Adrenal gland (tissue), 12 donors: ENCODE data around the gene MAL. TPM values are rescaled to one million over a fixed set of nuclear protein-coding genes. Genes with fewer than 3 reads are reported as not detected.

ENCODE experiments used
- DNase-seq, 7 donors: peaks; one replicate each; pipeline ENCODE4 v3.0.0-alpha.2; 2019 to 2020
- H3K27ac ChIP-seq, 5 donors: fragments of 200-600 bp; sonication (generic) in 4 of 5; 1 replicate in 3 of 5; 2 replicates in 2 of 5; pipeline versions ENCODE4 v1.5.1 to v1.8.0; 2016 to 2020; ENCODE audit warnings: mild to moderate bottlenecking in 1 of 5
- H3K27me3 ChIP-seq: fragments of 200-600 bp; 2 replicates; pipeline ENCODE4 v1.8.0; 2021
- H3K36me3 ChIP-seq, 2 donors: fragments of 200-600 bp; replicated peaks in 1 of 2; 1 replicate in 1 of 2; 2 replicates in 1 of 2; pipeline versions ENCODE4 v1.5.1 to v1.8.0; 2018 to 2022
- H3K4me1 ChIP-seq, 2 donors: fragments of 200-600 bp; replicated peaks in 1 of 2; 1 replicate in 1 of 2; 2 replicates in 1 of 2; pipeline versions ENCODE4 v1.5.1 to v1.8.0; 2018 to 2021
- H3K4me3 ChIP-seq, 4 donors: fragments of 200-600 bp; sonication (generic) in 3 of 4; one replicate each; pipeline ENCODE4 v1.5.1; 2016 to 2018
- H3K9me3 ChIP-seq, 3 donors: fragments of 200-600 bp; sonication (generic) in 1 of 3; replicated peaks in 1 of 3; 1 replicate in 2 of 3; 2 replicates in 1 of 3; pipeline versions ENCODE4 v1.5.1 to v1.8.0; 2016 to 2021
- POLR2A ChIP-seq, 2 donors: fragments of 450-650 bp; IDR thresholded peaks; one replicate each; pipeline ENCODE4 v1.6.1; 2017; ENCODE audit warnings: antibody characterized with exemption in 2 of 2, mild to moderate bottlenecking in 2 of 2, moderate library complexity in 1 of 2
- WGBS, 4 donors: extraction: QIAGEN DNeasy Blood & Tissue Kit in 2 of 4; methylation state at CpG; one replicate each; pipeline versions ENCODE4 v1.1.5 to v1.1.7; 2013 to 2017; 5-methylcytosine and 5-hydroxymethylcytosine counted together
- intact Hi-C, 2 donors: fragments of 100-400 bp; cut with DNase I; formaldehyde crosslinking; loops; one replicate each; pipeline versions ENCODE4 v1.14.1 to v1.15.0; 2022 to 2023
- polyA plus RNA-seq, 3 donors: library from polyadenylated mRNA; stranded (reverse); fragments of 200-250 nt in 2 of 3; fragments of 350-450 nt in 1 of 3; fragmentation: Illumina TruSeq in 1 of 3; extraction: RNeasy Lipid Tissue Mini Kit (QIAGEN cat#74804) in 1 of 3; gene quantifications; one replicate each; pipeline ENCODE4 v1.2.3, GENCODE V29; 2013 to 2014
- total RNA-seq, 9 donors: library from RNA; depleted of rRNA in 4 of 9; stranded (reverse); fragments of >200 nt in 4 of 9; fragments of 120-200 nt in 1 of 9; fragmentation: NEBNext Ultra II Directional in 1 of 9; extraction: Animal tissue kit (Norgen Biotek cat#: 25700) in 1 of 9; gene quantifications; one replicate each; pipeline versions ENCODE4 v1.1.0 to v1.2.4, GENCODE V29; 2013 to 2023
- TF ChIP-seq, protein P1 (sequence below), 6 experiments: fragments of 450-650 bp in 4 of 6; fragments of 200-600 bp in 2 of 6; sonication (generic) in 1 of 6; IDR thresholded peaks; 1 replicate in 5 of 6; 2 replicates in 1 of 6; pipeline versions ENCODE4 v1.5.1 to v1.8.0; 2016 to 2021; ENCODE audit warnings: antibody characterized with exemption in 6 of 6, mild to moderate bottlenecking in 2 of 6, moderate library complexity in 1 of 6
- donor health status: healthy with polysubstance abuse.
- donor health status: Bipolar disorder and iron deficiency.
- donor health status: DM: yes; HTN: yes; CAD: no.
- donor health status: DM: no; HTN: no; CAD: no.
- donor health status: DM: no; HTN: no; CAD: no.
- donor health status: DM: yes; HTN: yes; CAD: no.

Gene MAL
- total and polyA plus RNA-seq, 12 donors: 0.32 to 4.5 (median 0.68) TPM; not detected in 4

- H3K4me3 ChIP-seq: no peak overlapping the region
- H3K27ac ChIP-seq: no peak overlapping the region
- no peaks in the 10 kb centered on the region for H3K9me3 ChIP-seq
- H3K27me3 ChIP-seq: peaks cover 51% of the 10 kb centered on the region
- intact Hi-C loops: loop anchor here in 1 of 2 donors (10.0 kb wide), 1 partner anchor 77 kb away; no protein-coding TSS in a partner anchor
- DNase-seq: no peak
- no peaks in the 10 kb centered on the region for H3K36me3 ChIP-seq
- WGBS, 4 donors: 35 to 40% (median 37%) methylated on average over 8 to 9 of the region's 9 CpGs
- no peak for TF ChIP-seq POLR2A (IDR thresholded peaks at IDR 0.05)
- TF ChIP-seq, protein P1, sequence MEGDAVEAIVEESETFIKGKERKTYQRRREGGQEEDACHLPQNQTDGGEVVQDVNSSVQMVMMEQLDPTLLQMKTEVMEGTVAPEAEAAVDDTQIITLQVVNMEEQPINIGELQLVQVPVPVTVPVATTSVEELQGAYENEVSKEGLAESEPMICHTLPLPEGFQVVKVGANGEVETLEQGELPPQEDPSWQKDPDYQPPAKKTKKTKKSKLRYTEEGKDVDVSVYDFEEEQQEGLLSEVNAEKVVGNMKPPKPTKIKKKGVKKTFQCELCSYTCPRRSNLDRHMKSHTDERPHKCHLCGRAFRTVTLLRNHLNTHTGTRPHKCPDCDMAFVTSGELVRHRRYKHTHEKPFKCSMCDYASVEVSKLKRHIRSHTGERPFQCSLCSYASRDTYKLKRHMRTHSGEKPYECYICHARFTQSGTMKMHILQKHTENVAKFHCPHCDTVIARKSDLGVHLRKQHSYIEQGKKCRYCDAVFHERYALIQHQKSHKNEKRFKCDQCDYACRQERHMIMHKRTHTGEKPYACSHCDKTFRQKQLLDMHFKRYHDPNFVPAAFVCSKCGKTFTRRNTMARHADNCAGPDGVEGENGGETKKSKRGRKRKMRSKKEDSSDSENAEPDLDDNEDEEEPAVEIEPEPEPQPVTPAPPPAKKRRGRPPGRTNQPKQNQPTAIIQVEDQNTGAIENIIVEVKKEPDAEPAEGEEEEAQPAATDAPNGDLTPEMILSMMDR (IDR thresholded peaks at IDR 0.05): no peak
- peaks cover 0 to 5% of the 10 kb centered on the region in 2 donors for H3K4me1 ChIP-seq
These were observed 1.8 kb downstream of the MAL start for GRCh38 chr2:95027369-95027720.

- Histone ChIP-seq H3K4me3 (no peak overlapping the region), H3K27ac (no peak overlapping the region), H3K4me1 (peaks cover 0 to 5% of the 10 kb centered on the region in 2 donors), H3K36me3 (no peaks in the 10 kb centered on the region), H3K27me3 (peaks cover 27% of the 10 kb centered on the region), H3K9me3 (no peaks in the 10 kb centered on the region)
- intact Hi-C loops: loop anchor here in 1 of 2 donors (10.0 kb wide), 1 partner anchor 75 kb away; no protein-coding TSS in a partner anchor
- 81 to 93% (median 89%) methylated on average over 4 of the region's 4 CpGs for WGBS, 4 donors
- no peak for TF ChIP-seq POLR2A (IDR thresholded peaks at IDR 0.05)
- TF ChIP-seq, protein P1 (IDR thresholded peaks at IDR 0.05): no peak
- no peak for DNase-seq
These were observed 4.4 kb downstream of the MAL start for GRCh38 chr2:95029898-95030341.

DNA sequence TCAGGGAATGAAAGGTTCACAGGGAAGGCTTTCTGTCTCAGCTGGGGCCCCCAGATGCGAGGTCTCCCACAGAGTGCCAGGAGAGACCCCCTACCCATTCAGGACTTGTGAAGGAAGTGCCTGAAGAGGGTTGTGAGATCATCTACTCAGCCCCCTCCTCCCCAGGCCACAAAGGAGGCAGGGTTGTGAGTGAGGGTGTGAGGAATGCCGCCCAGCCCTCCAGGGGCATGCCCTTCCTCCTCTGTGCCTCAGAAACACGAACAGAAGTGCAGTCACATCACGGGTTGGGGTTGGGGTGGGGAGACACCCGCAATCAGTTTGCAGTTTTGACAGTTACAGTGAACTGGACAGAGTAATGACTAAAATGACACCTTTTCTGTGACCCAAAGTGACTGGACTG lies 5.0 kb downstream of the MAL start:
- no peak for DNase-seq
- peaks cover 21% of the 10 kb centered on the region for H3K27me3 ChIP-seq
- no peak overlapping the region for H3K27ac ChIP-seq
- H3K36me3 ChIP-seq: no peaks in the 10 kb centered on the region
- peaks cover 0 to 4% of the 10 kb centered on the region in 2 donors for H3K4me1 ChIP-seq
- intact Hi-C loops: no loop called here
- H3K9me3 ChIP-seq: no peaks in the 10 kb centered on the region
- WGBS, 4 donors: 46 to 83% (median 52%) methylated on average over 2 to 5 of the region's 5 CpGs
- TF ChIP-seq, protein P1 (IDR thresholded peaks at IDR 0.05): no peak
- TF ChIP-seq POLR2A (IDR thresholded peaks at IDR 0.05): no peak
- no peak overlapping the region for H3K4me3 ChIP-seq

DNA sequence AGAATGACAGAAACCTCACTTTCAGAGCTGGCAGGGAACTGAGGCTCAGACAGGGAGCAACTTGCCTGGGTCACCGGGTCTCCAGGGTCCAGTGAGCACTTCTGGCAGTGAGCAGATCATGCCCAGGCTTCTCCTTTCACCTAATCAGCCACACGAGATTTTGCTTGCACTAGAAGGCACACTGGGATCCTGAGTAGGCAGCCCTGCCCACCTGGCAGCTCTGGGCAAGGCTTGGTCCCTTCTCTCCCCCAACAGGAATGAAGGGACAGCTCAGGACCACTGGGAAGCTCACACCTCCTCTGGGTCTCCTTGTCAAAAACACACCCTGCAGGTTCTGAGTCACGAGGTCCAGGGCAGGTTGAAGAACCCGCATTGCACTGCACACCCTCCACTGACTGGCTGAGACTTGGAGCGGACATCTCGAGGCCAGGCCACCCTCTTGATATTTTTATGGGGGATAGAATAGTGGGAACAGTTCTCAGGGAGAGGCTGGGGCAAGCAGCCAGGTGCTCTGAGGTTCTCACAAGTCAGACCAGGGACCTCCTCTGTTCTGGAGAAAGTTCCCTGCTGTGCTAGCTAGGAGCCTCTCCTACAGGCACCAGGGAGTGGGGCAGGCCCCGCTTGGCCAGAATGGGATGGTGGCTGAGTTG lies 5.7 kb downstream of the MAL start:
- TF ChIP-seq, protein P1 (IDR thresholded peaks at IDR 0.05): no peak
- no peak for TF ChIP-seq POLR2A (IDR thresholded peaks at IDR 0.05)
- 67 to 80% (median 73%) methylated on average over 1 to 7 of the region's 7 CpGs for WGBS, 4 donors
- Histone ChIP-seq H3K4me3 (no peak overlapping the region), H3K9me3 (no peaks in the 10 kb centered on the region), H3K36me3 (no peaks in the 10 kb centered on the region), H3K27me3 (peaks cover 14% of the 10 kb centered on the region), H3K27ac (no peak overlapping the region), H3K4me1 (no peaks in the 10 kb centered on the region)
- DNase-seq: no peak
- intact Hi-C loops: no loop called here
